ENCODE results near the gene FAM185A.
"Not testable (repeated sequence)": the region's sequence is repeated elsewhere in the genome, so short reads cannot be mapped to it uniquely, and the experiment has no call there.

FAM185A gene

DNA sequence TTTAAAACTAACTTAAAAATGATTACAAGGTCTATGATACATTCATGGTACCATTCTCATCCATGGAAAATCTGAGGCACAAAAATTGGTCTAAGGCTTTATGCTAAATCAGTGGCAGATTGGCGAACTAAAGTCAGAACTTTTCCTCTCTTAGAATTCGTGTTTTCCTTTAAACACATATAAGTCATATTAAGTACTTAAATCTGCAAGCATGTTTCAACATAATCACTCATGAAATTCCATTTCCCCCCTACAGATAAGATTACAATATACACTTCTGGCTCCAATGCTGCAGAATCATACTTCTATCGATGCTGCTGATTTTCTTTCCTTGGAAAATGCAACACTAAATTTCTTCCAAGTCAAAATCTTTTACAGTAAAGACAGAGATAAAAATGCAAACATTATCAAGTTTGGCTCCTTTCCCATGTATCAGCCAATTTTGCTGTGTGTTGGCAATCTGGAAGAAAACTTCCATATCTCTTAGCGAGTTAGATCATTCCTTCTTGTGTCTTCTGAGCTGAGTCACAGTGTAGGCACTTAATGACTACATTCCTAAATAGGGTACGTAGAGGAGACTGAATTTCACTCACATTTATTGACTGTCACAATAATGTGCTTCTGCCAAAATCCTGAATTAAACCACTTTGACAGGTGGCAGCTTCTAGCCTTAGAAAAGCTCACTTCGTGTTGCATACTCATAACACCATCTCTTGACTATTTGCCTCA is 87.6 kb downstream of the FAM185A start:
- TF ChIP-seq, protein P1, sequence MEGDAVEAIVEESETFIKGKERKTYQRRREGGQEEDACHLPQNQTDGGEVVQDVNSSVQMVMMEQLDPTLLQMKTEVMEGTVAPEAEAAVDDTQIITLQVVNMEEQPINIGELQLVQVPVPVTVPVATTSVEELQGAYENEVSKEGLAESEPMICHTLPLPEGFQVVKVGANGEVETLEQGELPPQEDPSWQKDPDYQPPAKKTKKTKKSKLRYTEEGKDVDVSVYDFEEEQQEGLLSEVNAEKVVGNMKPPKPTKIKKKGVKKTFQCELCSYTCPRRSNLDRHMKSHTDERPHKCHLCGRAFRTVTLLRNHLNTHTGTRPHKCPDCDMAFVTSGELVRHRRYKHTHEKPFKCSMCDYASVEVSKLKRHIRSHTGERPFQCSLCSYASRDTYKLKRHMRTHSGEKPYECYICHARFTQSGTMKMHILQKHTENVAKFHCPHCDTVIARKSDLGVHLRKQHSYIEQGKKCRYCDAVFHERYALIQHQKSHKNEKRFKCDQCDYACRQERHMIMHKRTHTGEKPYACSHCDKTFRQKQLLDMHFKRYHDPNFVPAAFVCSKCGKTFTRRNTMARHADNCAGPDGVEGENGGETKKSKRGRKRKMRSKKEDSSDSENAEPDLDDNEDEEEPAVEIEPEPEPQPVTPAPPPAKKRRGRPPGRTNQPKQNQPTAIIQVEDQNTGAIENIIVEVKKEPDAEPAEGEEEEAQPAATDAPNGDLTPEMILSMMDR (IDR thresholded peaks at IDR 0.05; ENCODE audit: unreplicated experiment in 3 of 3), result no peak
- peaks cover 7% of the 10 kb centered on the region for H3K36me3 Mint-ChIP-seq (ENCODE audit: low read depth)
- H3K9me3 Mint-ChIP-seq, result no peaks in the 10 kb centered on the region
- no peaks in the 10 kb centered on the region for H3K27me3 Mint-ChIP-seq (ENCODE audit: low read depth)
- H3K27ac Mint-ChIP-seq, result peak overlapping the region; percentile 54 to 83 (median 73)
- H3K4me3 Mint-ChIP-seq, result peak overlapping the region in 1 of 3 experiments; percentile 8
- H3K4me1 Mint-ChIP-seq, result peaks cover 68% of the 10 kb centered on the region

DNA sequence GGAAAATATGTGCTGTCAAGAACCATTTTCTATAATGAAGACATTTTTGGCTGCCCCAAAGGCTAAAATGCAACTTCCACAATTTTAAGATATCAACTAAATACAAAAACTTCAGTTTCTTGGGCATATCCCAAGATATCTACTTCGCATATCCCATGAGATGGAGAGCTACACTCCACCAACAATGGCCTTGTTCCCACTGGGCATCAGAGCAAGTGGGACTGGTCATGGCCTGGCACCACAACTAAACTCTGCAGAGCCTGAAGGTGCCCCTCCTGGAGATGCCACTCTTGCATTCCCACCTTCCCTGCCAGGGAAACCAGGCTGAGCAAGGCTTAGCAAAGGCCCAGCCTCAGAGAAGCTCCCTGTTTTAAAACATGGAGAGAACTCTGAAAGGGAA is 88.2 kb downstream of the FAM185A start:
- peaks cover 69% of the 10 kb centered on the region for H3K4me1 Mint-ChIP-seq
- no peak overlapping the region for H3K4me3 Mint-ChIP-seq
- TF ChIP-seq, protein P1 (IDR thresholded peaks at IDR 0.05; ENCODE audit: unreplicated experiment in 3 of 3), result no peak
- peak overlapping the region in 2 of 3 experiments; percentile 73 to 83 for H3K27ac Mint-ChIP-seq
- peaks cover 3% of the 10 kb centered on the region for H3K36me3 Mint-ChIP-seq (ENCODE audit: low read depth)
- H3K9me3 Mint-ChIP-seq, result no peaks in the 10 kb centered on the region
- no peaks in the 10 kb centered on the region for H3K27me3 Mint-ChIP-seq (ENCODE audit: low read depth)

DNA sequence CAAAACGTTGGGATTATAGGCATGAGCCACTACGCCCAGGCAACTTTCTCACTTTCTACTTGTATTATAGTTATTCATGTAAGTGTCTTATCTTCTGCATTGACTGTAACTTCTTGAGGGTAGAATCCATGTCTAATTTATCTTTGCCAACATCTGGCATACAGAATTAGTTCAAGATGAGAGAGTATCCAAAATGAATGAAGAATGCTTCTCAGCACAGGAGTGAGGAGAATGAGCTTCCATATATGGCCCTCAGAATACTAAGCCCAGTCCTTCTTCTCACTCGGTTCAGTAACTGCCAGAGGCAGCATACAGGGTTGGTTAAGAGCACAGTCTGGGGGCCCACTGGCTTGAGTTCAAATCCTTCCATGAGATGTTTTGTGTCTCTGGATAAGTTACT is 89.0 kb downstream of the FAM185A start:
- Mint-ChIP-seq H3K27ac (peak overlapping the region in 2 of 3 experiments; percentile 23 to 39), H3K27me3 (ENCODE audit: low read depth) (no peaks in the 10 kb centered on the region), H3K4me1 (peaks cover 66% of the 10 kb centered on the region), H3K9me3 (no peaks in the 10 kb centered on the region), H3K4me3 (no peak overlapping the region), H3K36me3 (ENCODE audit: low read depth) (peaks cover 6% of the 10 kb centered on the region)
- TF ChIP-seq, protein P1 (IDR thresholded peaks at IDR 0.05; ENCODE audit: unreplicated experiment in 3 of 3), result no peak

DNA sequence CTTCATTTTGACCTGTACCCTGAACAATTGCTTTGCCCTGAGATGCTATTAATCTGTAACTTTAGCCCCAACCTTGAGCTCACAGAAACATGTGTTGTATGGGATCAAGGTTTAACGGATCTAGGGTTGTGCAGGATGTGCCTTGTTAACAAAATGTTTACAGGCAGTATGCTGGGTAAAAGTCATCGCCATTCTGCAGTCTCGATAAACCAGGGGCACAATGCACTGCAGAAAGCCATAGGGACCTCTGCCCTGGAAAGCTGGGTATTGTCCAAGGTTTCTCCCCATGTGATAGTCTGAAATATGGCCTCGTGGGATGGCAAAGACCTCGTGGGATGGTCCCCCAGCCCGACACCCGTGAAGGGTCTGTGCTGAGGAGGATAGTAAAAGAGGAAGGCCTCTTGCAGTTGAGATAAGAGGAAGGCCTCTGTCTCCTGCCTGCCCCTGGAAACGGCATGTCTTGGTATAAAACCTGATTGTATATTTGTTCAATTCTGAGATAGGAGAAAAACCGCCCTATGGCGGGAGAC is 89.8 kb downstream of the FAM185A start:
- not testable (repeated sequence) for H3K27me3 Mint-ChIP-seq (ENCODE audit: low read depth); H3K4me3 Mint-ChIP-seq; H3K9me3 Mint-ChIP-seq; H3K36me3 Mint-ChIP-seq (ENCODE audit: low read depth)
- peaks cover 61% of the 10 kb centered on the region for H3K4me1 Mint-ChIP-seq
- peak overlapping the region; percentile 36 to 50 (median 39) for H3K27ac Mint-ChIP-seq

DNA sequence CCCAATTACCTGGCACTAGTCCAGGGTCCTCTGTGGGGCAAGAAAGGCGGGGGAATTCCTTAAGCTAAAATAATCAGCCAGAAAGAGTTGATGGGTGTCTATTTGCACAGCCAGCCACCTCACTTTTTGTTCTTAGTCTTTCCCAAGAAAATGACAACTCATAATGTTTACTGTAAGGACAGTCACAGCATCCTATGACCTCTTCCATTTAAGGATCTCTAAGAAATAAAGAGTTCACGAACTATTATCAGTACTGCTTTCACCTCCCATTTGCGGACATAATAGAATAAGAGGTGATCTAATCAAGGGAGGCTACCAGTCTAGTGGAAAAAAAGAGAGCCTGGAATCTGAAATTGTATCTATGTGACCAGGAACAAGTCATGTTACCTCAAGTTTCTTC is 91.6 kb downstream of the FAM185A start:
- H3K27me3 Mint-ChIP-seq (ENCODE audit: low read depth), result no peaks in the 10 kb centered on the region

DNA sequence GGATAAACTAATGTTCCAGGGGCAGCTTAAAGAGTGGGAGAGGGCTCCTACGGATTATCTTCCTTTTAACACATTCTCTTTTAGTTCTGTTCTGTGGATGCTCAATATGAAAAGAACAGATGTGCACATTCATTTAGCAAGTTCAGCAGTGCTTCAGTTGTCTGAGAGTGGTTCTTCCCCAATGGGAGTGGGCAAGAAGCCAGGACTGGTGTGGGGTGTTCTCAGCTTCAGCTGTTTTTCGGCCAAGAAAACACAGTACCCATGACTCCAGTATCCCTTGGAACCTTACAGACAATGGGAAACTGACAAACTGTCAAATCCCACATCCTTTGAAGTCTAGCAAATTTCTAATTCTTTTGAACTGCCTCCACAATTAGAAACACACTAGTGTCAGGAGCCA is 92.5 kb downstream of the FAM185A start:
- Mint-ChIP-seq H3K36me3 (ENCODE audit: low read depth) (peaks cover 6% of the 10 kb centered on the region), H3K4me3 (no peak overlapping the region), H3K27me3 (ENCODE audit: low read depth) (no peaks in the 10 kb centered on the region), H3K4me1 (peaks cover 50% of the 10 kb centered on the region), H3K27ac (peak overlapping the region in 2 of 3 experiments; percentile 69 to 72), H3K9me3 (no peaks in the 10 kb centered on the region)
- TF ChIP-seq, protein P1 (IDR thresholded peaks at IDR 0.05; ENCODE audit: unreplicated experiment in 3 of 3), result no peak

More for the DNA sequence above, 91.6 kb downstream of the FAM185A start:
- peaks cover 6% of the 10 kb centered on the region for H3K36me3 Mint-ChIP-seq (ENCODE audit: low read depth)
- TF ChIP-seq, protein P1 (IDR thresholded peaks at IDR 0.05; ENCODE audit: unreplicated experiment in 3 of 3), result no peak
- H3K9me3 Mint-ChIP-seq, result no peaks in the 10 kb centered on the region
- H3K4me1 Mint-ChIP-seq, result peaks cover 56% of the 10 kb centered on the region
- H3K4me3 Mint-ChIP-seq, result no peak overlapping the region
- H3K27ac Mint-ChIP-seq, result peak overlapping the region in 2 of 3 experiments; percentile 69 to 72
